ENCODE data around the gene STN1.

DNA sequence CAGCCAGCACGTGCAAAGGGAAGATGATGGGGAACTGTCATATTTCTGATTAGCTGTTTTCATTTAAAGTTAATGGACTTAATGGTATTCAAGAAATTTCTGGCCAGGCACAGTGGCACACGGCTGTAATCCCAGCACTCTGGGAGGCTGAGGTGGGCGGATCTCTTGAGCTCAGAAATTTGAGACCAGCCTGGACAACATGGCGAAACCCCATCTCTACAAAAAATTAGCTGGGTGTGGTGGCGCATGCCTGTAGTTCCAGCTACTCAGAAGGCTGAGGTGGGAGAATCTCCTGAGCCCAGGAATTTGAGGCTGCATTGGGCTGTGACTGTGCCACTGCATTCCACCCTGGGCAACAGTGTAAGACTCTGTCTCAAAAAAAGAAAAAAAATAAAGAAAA is 18.7 kb downstream of the STN1 start:
- TF ChIP-seq SMAD1 (IDR thresholded peaks at IDR 0.05; ENCODE audit: low read depth, low read length, partially characterized antibody): no peak
- TF ChIP-seq SMC3 (conservative IDR thresholded peaks at IDR 0.05; ENCODE audit: insufficient read depth, low read depth, low read length): no peak
- TF ChIP-seq, protein P1, sequence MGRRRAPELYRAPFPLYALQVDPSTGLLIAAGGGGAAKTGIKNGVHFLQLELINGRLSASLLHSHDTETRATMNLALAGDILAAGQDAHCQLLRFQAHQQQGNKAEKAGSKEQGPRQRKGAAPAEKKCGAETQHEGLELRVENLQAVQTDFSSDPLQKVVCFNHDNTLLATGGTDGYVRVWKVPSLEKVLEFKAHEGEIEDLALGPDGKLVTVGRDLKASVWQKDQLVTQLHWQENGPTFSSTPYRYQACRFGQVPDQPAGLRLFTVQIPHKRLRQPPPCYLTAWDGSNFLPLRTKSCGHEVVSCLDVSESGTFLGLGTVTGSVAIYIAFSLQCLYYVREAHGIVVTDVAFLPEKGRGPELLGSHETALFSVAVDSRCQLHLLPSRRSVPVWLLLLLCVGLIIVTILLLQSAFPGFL (CRISPR knock-in tag; IDR thresholded peaks at IDR 0.05): no peak
- TF ChIP-seq, protein P2, sequence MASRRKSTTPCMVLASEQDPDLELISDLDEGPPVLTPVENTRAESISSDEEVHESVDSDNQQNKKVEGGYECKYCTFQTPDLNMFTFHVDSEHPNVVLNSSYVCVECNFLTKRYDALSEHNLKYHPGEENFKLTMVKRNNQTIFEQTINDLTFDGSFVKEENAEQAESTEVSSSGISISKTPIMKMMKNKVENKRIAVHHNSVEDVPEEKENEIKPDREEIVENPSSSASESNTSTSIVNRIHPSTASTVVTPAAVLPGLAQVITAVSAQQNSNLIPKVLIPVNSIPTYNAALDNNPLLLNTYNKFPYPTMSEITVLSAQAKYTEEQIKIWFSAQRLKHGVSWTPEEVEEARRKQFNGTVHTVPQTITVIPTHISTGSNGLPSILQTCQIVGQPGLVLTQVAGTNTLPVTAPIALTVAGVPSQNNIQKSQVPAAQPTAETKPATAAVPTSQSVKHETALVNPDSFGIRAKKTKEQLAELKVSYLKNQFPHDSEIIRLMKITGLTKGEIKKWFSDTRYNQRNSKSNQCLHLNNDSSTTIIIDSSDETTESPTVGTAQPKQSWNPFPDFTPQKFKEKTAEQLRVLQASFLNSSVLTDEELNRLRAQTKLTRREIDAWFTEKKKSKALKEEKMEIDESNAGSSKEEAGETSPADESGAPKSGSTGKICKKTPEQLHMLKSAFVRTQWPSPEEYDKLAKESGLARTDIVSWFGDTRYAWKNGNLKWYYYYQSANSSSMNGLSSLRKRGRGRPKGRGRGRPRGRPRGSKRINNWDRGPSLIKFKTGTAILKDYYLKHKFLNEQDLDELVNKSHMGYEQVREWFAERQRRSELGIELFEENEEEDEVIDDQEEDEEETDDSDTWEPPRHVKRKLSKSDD (conservative IDR thresholded peaks at IDR 0.05; ENCODE audit: low read length): no peak
- TF ChIP-seq HCFC1 (IDR thresholded peaks at IDR 0.05; ENCODE audit: low read depth, low read length): no peak
- no peak for TF ChIP-seq NFIC (IDR thresholded peaks at IDR 0.05)

Measured in K562 (cell line).